DMS 273 (cell line): ENCODE data around the gene ZNF223.
A peak's percentile ranks its signal among the peaks of the same experiment; 100 is the strongest.

Experiments used
- DNase-seq: peaks from one replicate; lab custom pipeline; 2025; ENCODE audit not compliant: unreplicated experiment; lab: John Stamatoyannopoulos, UW

The ZNF223 gene

DNA sequence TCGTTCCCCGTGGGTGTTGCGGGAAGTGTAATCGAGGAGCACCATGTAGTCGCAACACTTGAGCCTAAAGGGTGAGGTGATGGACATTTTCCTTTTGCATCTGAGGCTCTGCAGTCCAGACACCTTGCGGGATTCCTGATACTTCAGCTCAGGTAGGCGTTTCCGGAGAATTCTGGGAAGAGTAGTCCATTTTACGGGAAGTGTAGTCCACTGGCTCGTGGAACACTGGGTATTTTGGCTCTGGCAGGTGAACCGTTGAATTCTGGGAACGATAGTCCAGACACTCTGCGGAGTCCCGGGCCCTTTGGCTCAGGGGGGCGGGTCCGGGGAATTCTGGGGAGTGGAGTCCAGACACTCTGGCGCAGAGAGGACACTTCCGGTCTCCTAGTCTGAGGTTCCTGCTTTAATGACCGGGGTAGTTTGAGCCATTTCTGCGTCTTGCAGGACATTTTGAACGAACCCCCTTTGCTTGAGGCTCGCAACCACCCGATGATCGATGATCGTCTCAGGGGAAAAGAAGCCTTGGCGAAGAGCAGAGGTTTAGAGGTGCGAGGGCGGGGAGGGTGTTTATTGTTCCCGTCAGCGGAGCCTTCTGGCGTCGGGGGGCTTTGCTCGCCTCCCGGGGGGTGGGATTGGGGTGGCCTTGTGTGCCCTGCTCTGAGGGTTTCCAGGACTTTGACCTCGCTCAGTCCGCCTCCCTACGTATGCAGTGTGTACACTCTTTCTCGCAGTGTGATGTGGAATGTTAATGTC lies at the start of gene ZNF223:
Gene ZNF223 (plus strand): TSS at position 387 of the 753 bp plus-strand sequence. CDS start 3,141 bp downstream, outside the sequence.
- DNase-seq, result peak; percentile 96

DNA sequence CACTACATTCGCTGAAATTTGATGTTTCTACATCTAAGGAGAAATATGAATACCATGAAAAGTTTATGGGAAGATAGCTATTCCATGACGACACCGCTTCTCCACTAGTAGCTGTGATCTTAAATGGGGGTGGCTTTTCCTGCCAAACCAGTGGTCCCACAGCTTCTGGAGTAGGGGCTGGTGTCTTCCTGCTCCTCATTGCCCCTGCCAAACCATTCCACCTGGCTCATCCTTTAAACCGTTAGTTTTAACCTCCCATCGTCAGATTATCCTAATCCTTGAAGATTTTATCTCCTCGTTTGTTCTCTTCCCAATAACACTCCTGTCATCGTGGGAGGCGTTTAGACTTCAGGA lies 49.6 kb upstream of the ZNF223 start:
- DNase-seq, result no peak

DNA sequence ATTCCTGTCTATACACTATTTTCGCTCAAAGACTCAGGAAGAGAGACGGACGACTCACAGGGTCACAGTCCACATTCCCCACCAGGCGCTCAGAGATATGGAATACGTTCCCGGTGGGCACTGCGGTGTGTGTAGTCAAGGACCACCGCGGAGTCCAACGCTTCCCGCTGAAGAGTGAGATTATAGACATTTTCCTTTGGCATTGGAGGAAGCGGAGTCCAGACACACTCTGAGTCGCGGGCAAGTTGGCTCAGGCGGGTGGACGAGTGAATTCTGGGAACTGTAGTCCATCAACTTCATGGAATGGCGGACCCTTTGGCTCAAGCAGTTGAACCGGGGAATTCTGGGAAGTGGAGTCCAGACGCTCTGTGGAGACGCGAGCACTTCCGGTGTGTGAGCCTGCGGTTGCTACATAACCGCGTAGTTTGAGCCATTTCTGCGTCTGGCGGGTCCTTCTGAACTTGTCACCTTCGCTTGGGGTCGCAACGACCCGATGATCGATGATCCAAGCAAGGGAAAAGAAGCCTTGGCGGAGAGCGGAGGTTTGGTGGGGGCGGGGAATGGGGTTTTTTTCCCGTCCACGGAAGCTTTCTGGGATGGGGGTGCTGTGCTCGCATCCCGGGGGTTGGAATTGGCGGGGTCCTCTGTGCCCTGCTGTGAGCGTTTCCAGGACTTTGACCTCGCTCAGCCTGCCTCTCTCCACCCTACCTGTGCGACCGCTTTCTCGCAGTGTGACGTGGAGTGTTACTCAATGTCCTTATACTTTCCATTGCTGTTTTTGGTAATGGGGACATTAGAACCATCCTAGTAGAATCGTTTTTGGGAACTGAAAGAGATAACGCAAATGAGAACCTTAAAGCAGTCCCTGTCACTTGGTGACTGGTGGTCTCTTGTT lies 49.0 kb upstream of the ZNF223 start, which contains the start of gene ZNF230:
Gene ZNF230 (plus strand): TSS at position 392 of the 895 bp plus-strand sequence. CDS start 4,122 bp downstream, outside the sequence.
- DNase-seq, result peak; percentile 98

DNA sequence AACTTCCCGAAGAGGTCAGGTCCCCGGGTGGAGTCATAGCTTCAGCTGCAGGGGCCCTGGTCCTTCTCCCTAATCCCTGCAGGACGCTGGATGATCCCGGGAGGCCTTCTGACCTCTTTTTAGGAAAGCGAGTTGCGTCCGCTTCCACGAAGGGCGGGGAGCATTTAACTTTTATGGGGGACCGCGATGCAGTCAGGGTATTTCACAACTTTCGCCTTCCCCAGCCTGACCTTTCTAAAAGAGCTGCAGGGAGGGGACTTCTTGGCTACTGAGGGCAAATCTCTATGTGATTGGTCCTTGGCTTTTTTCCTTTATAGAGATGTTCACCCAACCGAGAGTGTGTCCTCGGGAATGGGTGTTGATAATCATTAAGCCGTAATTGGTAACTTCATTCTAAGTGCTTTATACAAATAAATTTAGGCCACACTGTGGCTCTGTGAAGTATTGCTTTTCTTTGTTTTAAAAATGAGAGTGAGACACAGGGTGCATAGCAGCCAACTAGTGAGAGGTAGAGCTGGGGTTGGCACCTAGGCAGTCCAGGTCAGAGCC lies 48.3 kb upstream of the ZNF223 start:
- DNase-seq, result peak; percentile 37

DNA sequence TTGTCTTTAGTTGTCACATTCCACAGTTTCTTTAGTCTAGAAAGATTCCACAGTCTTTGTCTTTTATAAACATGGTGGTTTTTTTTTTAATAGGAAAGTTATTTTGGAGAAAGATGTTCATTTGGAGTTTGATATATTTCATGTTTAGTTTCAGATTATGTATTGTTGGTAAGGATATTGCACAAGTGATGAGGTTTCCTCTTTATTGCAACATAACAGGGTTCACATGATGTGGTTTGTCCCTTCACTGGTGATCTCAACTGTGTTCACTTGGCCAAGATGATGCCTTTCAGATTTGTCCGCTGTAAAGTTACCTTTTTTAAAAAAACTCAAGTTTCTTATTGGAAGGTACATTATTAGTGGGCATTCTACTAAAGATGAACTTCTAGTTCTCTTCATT lies 45.9 kb upstream of the ZNF223 start:
- no peak for DNase-seq

DNA sequence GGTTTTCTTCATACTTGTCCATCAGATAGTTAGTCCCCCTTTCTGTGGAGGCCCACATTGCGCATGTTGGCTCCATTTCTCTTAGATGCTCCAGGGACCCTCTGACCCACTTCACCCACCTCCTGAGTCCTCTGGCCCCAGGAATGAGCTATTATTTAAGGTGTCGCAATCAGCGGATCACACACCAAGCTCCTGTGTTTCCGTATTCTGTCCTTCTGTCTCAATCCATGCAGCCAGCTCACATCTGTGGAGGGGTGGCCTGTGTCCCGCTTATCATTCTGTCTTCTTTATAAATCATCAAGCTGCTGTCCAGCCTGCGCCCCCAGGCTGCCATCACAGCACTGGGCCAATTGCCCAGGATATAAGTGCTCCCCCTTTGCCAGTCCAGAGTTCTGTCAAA lies 44.4 kb upstream of the ZNF223 start:
- DNase-seq, result no peak

DNA sequence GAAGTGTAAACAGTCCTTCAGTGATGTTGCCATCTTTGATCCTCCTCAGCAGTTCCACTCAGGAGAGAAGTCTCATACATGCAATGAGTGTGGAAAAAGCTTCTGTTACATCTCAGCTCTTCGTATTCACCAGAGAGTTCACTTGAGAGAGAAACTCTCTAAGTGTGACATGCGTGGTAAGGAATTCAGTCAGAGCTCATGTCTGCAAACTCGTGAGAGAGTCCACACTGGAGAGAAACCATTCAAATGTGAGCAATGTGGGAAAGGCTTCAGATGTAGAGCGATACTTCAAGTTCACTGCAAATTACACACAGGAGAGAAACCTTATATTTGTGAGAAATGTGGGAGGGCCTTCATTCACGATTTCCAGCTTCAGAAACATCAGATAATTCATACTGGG lies 41.4 kb upstream of the ZNF223 start:
- no peak for DNase-seq

DNA sequence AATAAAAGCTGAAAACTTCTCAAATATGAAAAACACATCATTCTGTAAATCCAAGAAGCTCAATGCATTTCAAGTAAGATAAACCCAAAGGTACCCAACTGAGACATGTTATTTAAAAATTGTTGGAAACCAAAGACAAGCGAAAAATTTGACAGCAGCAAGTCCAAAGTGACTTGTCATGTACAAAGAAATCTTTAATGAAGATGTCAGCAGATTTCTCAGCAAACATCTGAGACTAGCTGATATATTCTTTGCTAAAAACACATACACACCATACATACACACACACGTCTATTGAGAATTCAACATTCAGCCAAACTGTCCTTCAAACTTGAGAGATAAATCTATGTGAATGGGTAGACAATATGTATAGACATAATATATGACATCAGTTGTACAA lies 32.3 kb upstream of the ZNF223 start:
- no peak for DNase-seq

DNA sequence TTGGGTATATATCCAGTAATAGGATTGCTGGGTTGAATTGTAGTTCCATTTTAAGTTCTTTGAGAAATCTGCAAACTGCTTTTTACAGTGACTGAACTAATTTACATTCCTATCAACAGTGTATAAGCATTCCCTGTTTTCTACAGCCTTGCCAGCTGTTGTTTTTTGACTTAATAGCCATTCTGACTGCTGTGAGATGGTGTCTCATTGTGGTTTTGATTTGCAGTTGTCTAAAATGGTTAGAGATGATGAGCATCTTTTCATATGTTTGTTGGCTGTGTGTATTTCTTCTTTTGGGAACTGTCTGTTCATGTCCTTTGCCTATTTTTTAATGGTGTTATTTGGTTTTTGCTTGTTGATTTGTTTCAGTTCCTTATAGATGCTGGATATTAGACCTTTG lies 30.6 kb upstream of the ZNF223 start:
- no peak for DNase-seq

DNA sequence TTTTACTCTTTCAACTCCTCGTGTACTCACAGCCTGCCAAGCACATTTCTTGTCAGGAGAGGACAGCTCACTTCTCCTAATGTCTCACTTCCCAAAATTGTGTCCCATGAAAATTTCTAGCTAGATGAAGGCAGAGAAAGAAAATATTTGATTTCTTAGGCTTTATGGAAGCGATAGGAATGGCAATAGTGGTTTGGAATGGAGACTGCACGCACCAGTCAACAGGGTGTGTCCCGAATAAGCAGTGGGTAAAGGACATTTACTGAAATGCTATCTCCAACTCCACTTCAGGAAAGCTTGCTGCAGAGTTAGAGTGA lies 27.0 kb upstream of the ZNF223 start:
- no peak for DNase-seq

DNA sequence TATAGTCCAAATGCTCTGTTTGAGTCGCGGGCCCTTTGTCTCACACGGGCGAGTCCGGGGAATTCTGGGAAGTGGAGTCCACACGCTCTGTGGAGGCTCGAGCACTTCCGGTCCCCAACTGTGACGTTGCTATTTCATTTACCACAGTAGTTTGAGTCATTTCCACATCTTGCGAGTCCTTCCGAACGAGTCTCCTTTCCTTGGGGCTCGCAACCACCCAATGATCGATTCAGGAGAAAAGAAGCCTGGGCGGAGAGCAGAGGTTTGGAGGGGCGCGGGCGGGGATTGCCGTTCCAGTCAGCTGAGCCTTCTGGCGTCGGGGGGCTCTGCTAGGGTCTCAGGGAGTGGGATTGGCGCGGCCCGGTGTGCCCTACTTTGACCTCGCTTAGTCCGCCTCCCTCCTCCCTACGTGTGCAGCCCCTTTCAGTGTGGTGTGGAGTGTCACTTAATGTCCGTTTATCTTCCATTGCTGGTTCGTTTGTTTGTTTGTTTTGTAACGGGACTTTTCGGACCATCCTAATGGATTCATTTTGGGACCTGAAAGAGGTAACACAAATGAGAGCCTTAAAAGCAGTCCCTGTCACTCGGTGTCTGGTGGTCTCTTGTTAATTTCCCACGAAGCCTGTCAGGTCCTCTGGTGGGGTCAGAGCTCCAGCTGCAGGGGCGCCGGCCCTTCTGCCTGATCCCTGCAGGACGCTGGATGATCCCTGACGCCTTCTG lies 26.5 kb upstream of the ZNF223 start, which contains the start of gene ZNF222:
Gene ZNF222 (plus strand): TSS at position 163 of the 720 bp plus-strand sequence. CDS start 58 bp downstream, at position 221.
- DNase-seq, result peak; percentile 92

DNA sequence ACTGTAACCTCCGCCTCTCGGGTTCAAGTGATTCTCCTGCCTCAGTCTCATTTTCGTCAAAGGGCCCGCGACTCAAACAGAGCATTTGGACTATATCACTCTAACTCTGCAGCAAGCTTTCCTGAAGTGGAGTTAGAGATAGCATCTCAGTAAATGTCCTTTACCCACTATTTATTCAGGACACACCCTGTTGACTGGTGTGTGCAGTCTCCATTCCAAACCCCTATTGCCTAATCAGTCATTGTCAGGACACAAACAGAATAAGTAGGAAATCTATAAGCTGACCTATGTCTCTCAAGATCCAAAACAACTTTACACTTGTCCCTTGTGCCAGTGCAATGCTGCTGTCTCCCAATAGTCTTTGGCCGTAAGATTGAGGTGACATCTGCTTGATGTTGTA lies 25.2 kb upstream of the ZNF223 start:
- no peak for DNase-seq

DNA sequence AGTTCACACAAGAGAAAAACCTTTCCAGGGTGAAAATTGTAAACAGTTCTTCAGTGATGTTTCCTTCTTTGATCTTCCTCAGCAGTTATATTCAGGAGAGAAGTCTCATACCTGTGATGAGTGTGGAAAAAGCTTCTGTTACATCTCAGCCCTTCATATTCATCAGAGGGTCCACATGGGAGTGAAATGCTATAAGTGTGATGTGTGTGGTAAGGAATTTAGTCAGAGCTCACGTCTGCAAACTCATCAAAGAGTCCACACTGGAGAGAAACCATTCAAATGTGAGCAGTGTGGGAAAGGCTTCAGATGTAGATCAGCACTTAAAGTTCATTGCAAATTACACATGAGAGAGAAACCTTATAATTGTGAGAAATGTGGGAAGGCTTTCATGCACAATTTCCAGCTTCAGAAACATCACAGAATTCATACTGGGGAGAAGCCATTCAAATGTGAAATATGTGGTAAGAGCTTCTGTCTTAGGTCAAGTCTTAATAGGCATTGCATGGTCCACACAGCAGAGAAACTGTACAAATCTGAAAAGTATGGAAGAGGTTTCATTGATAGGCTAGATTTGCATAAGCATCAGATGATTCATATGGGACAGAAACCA lies 19.7 kb upstream of the ZNF223 start:
- DNase-seq, result no peak

DNA sequence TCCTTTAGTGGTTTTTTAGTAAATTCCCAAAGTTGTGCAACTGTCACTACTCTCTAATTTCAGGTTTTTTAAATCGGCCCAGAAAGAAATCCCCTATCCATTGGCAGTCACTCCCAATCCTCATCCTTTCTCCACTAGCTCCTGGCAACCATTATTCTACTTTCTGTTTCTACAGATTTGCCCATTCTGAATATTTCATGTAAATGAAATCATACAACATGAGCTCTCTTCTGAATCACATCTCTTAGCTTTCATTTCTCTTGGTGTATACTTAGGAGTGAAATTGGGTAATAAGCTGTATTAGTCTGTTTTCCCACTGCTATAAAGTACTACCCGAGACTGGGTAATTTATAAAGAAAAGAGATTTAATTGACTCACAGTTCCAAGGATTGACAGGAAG lies 9.7 kb upstream of the ZNF223 start:
- DNase-seq, result no peak

DNA sequence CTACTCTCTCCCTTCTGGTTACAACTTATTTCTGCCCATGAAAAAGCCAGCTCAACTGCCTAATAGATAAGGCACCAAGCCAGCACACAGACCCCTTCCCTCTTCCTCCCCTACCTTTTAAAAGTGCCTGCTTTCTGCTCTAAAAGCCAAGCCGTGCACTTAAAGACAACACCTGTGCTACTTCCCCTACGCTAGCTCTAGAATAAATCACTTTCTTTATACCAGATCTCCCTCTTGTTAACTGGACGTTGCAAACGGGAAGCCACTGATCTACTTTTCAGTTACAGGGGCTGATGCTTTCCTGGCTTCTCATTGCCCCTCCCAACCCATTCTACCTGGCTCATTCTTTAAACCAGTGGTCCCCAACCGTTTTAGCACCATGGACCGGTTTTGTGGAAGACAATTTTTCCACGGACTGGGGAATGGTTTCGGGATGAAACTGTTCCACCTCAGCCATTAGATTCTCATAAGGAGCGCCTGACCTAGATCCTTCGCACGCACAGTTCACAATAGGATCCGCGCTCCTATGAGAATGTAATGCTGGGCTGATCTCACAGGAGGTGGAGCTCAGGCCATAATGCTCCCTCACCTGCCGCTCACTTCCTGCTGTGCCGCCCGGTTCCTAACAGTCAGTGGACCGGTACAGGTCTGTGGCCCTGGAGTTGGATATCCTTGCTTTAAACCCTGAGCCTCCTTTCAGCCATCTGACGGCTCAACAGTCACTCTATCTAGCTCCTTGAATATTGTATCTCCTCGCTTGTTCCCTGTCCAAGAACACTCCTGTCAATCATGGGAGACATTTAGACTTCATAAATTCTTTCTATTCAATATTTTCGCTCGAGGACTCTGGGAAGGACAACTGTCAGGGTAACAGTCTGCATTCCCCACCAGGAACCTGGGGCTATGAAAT lies 841 bp upstream of the ZNF223 start:
- no peak for DNase-seq

DNA sequence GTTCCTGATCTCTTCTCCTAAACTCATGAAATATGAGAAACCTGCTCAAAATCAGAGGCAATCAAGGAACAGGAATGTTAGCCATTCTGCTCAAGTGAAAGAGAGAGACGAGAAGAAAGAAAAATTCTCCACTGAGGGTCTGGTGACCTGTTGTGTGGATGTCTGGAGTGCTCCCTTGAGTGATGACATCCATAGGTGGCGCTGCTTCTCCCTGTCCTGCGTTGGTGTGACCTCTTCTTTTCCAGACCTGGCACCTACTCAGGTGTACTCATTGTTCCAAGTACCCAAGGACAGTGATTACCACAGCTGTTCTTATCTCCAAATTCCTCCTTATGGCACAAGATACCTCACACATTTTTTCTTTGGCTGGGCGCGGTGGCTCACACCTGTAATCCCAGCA lies 4.0 kb downstream of the ZNF223 start:
- no peak for DNase-seq

DNA sequence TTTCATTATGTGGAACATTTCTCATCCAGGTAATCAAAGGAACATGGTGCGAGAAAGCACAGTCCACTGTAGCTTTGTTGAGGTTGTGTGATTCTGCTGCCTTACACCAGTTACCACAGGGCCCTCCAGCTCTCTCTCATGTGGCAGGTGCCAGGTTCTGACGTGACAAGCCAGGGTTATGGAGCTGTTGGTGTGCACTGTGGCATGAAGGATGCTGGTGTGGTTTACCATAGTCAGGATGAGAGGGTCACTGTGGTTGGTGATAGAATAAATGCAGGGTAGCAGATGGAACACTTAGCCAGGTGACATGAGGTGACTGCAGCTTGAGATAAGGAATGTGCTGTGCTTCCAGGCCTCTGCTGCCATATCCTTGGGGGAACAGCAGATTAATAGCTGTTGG lies 7.4 kb downstream of the ZNF223 start:
- DNase-seq, result no peak

DNA sequence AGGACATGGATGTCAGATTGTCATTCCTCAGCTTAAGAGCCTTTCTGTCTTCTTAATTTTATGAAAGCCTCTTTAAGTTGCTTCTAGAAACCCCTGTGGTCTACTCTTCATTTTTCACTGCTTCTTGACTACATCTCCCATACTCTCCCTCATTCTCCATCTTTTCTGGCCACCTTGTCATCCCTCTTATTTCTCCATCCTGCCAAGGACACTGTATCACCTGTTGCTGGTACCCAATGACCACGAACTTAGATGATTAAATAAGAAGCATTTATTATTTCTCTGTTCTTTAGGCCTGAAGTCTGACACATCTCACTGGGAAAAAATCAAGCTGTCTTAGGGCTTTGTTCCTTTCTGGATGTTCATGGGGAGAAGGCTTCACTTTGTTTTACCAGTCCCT lies 9.2 kb downstream of the ZNF223 start:
- DNase-seq, result no peak

DNA sequence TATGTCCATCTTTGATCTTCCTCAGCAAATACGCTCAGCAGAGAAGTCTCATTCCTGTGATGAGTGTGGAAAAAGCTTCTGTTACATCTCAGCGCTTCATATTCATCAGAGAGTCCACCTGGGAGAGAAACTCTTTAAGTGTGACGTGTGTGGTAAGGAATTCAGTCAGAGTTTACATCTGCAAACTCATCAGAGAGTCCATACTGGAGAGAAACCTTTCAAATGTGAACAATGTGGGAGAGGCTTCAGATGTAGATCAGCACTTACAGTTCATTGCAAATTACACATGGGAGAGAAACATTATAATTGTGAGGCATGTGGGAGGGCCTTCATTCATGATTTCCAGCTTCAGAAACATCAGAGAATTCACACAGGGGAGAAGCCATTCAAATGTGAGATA lies 14.5 kb downstream of the ZNF223 start:
- no peak for DNase-seq

DNA sequence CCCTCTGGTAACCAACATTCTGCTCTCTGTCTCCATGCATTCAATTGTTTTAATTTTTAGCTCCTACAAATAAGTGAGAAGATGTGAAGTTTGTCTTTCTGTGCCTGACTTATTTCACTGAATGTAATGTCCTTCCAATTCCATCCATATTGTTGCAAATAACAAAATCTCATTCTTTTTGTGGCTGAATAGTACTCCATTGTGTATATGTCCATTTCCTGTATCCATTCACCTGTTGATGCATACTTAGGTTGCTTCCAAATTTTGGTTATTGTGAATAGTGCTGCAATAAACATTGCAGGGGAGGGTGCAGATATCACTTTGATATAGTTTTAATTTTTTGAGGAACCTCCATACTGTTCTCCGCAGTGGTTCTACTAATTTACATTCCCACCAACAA lies 17.6 kb downstream of the ZNF223 start:
- no peak for DNase-seq
